Prostate gland (tissue), 1 donor: ENCODE data around the gene GOLGA1.

Experiments used
- POLR2A ChIP-seq: fragments of 450-650 bp; IDR thresholded peaks from one replicate; pipeline ENCODE4 v1.6.1; 2016; ENCODE audit warnings: antibody characterized with exemption, mild to moderate bottlenecking
- POLR2AphosphoS5 ChIP-seq: sonication (generic); formaldehyde crosslinking; IDR thresholded peaks from one replicate; pipeline ENCODE4 v1.6.1; 2017; ENCODE audit warnings: antibody characterized with exemption

DNA sequence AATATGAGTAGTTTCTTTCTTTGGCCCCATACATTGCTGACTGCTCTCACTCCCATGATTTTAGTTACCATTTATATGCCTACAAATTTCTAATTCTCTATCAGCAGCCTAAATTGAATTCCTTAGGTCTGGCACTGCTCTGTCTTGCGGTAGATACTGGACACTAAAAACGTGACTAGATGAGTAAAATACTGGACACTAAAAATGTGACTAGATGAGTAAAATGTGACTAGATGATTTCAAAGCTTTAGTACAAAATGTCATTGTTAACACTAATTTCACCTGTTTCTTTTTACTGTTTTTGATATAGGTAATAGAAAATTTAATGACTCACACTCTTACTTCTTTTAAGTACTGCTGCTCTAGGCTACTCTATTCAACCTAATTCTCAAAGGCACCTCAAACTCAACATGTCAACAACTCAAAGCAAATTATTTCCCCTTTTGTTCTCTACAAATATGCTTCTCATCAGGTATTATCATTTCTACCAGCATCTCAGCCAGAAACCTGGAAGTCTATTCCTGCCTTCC lies 31.4 kb upstream of the GOLGA1 start:
- TF ChIP-seq POLR2A = no peak
- TF ChIP-seq POLR2AphosphoS5 = no peak
